RCC 7860 (cell line): ENCODE data around the gene GLB1L2.
"Not testable (repeated sequence)": the region's sequence is repeated elsewhere in the genome, so short reads cannot be mapped to it uniquely, and the experiment has no call there.

Experiments used
- DNase-seq: peaks from one replicate; pipeline ENCODE4 v3.0.0-alpha.2; 2015; ENCODE audit warnings: low spot score
- FAIRE-seq: peaks from 2 replicates; lab custom pipeline; 2012; peaks lifted over from hg19 to GRCh38; lab: Jason Lieb, UNC

Gene GLB1L2, protein sequence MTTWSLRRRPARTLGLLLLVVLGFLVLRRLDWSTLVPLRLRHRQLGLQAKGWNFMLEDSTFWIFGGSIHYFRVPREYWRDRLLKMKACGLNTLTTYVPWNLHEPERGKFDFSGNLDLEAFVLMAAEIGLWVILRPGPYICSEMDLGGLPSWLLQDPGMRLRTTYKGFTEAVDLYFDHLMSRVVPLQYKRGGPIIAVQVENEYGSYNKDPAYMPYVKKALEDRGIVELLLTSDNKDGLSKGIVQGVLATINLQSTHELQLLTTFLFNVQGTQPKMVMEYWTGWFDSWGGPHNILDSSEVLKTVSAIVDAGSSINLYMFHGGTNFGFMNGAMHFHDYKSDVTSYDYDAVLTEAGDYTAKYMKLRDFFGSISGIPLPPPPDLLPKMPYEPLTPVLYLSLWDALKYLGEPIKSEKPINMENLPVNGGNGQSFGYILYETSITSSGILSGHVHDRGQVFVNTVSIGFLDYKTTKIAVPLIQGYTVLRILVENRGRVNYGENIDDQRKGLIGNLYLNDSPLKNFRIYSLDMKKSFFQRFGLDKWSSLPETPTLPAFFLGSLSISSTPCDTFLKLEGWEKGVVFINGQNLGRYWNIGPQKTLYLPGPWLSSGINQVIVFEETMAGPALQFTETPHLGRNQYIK

DNA sequence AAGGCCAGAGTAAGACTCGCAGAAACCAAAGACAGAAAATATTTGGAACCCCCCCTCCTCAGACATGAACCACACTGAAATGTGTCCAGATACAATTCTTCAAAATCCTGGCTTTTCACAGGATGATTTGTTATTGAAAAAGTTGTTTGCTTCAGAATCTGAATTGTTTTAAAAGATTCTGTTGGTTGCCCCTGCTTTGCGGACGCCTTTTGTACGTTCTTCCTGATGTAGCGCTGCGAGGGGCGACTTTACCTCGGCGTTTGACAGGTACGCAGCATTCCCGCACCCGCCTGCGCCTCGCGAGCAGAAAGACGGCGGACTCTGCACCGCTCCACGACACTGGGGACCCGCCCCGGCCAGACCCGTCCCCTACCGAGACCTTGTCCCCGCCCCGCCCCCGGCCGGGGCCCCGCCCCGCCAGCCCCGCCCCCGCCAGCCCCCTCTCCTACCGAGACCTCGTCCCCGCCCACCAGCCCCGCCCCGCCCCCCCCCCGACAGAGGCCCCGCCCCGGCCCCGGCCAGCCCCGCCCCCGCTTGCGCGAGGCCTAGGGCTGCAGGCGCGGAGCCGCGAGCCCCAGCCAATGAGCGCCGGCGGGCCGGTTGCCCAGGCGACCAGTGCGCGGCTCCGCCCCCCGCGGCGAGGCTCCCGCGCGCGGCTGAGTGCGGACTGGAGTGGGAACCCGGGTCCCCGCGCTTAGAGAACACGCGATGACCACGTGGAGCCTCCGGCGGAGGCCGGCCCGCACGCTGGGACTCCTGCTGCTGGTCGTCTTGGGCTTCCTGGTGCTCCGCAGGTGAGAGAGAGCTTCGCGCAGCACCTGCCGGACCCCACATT is at the start of gene GLB1L2:
Gene GLB1L2 (plus strand): TSS at position 635 of the 835 bp plus-strand sequence. CDS start 74 bp downstream, at position 709.
- FAIRE-seq (no peak), DNase-seq (no peak)

DNA sequence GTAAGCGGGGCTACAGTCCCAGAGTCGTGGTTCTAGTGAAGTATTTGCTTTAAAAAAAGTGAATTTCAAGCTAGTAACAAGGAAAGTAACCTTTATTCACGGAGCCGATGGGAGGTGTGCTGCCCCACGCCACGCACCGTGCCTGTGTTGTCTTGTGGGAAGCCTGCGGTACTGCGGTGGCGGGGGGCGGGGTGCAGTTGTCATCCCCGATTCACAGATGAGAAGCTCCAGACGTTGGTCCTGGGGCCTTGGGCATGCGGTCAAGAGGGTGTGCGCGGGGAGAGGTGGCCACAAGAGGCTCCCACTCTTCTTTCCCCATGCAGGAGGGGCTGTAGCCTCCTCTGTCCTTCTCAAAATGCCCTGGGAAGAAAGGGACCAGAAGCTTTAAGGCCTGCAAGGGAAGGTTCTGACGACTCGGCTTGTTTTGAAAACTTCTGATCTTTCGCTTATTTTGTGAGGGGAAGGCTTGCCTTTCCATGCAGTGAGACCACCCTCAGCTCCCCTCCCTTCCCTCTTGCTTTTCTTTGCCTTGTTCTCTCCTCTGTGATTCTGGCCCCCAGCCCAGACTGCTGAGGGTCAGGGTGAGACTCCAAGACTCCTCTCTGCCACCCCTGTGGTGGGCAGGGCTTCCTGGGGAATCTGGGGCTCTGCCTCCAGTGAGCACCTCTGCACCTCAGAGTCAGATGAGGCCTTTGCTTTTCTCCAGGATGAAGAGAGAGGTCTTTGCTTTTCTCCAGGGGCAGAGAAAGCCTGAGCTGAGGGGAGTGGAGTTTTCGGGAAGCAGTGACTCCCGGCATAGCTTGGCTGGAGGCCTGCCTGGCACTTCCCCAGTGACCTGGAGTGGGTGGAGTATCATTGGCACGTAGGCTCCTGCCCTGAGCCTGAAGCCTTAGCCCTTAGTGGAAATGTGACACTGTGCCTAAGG is 49.4 kb upstream of the GLB1L2 start:
- FAIRE-seq = no peak
- no peak for DNase-seq

DNA sequence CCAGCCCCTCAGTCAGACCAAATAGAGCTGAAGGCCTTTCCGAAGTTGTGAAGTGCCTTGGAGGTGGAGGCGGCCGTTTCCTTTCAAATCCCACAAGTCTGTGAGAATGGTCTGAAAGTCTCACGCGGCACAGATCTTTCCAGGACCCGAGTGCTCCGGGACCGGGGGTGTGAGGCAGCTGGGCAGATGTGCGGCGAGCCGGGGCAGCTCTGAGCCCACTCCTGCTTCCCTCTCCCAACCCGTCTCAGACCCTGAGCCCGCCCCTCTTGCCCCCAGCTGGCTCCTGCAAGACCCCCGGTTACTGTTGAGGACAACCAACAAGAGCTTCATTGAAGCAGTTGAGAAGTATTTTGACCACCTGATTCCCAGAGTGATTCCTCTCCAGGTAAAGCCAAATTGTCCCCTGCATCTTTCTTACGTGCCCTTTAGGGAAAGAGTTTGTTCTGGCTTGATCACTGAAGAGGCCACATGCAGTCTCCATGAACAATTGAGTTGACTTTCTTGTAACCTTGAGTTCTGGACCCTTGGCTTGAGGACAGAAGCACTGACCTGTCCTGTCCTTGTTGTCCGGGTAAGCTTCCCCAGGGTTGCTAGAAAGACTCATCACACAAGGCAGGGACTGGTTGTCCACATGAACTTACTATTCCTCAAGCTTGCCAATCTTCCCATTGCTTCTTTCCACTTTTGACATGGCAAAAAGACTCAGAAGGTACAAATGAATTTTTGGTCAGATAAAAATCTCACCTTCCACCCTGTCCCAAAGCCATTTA is 48.1 kb upstream of the GLB1L2 start:
- FAIRE-seq (no peak), DNase-seq (no peak)

DNA sequence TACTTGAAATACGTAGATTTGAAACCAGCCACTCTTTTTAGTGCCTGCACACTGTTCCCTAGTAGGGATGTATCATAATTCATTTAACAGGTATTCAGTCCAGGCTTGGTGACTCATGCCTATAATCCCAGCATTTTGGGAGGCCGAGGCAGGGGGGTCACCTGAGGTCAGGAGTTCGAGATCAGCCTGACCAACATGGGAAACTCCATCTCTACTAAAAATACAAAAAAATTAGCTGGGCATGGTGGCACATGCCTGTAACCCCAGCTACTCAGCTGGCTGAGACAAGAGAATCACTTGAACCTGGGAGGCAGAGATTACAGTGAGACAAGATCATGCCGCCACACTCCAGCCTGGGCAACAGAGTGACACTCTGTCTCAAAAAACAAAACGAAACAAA is 47.4 kb upstream of the GLB1L2 start:
- DNase-seq, FAIRE-seq: not testable (repeated sequence)

DNA sequence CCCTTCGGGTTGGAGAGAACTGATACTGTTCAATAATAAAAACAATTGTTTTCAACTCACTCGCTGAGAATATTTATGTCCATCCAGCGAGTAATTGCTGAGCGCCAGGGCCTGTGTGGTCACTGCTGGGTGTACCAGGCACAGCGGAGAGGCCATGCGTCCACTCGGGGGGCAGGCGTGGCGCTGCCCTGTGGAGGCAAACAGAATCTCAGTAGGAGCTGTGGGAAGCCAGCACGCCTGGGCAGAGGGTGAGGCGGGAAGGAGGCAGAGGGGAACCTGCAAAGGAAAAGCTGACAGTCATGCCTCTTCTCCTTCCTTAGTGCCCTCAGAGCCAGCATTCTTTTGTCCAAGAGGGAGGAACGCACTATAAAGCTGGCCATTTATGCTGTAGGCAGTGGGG is 44.2 kb upstream of the GLB1L2 start:
- no peak for FAIRE-seq
- no peak for DNase-seq

DNA sequence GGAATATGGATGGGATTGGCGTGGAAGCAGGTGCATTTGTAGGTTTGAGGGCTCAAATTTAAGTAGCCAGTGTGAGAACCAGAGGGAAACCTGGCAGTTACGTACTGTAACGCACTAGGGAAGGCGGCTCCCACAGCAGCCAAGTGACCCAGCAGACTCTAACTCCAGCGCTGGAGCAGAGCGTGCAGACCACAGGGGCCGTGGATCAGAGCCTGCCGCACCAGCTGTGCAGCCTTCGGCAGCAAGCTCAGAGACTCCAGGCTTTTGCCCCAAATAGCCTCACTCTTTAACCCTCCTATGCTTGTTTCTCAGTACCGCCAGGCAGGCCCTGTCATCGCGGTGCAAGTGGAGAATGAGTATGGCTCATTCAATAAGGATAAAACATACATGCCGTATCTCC is 43.3 kb upstream of the GLB1L2 start:
- FAIRE-seq (no peak), DNase-seq (no peak)

DNA sequence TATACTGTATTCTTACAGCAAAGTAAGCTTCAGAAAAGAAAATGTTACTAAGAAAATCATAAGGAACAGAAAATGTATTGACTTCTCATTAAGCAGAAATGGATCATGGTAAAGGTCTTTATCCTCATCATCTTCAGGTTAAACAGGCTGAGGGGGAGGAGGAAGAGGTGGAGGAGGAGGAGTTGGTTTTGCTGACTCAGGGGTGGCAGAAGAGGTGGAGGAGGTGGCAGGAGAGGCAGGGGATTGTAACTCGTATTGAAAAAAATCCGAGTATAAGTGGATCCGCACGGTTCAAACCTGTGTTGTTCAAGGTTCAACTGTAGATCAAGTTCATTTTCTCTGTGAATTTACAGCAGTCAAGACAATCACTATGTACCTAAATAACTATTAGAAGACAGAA is 42.6 kb upstream of the GLB1L2 start:
- DNase-seq (no peak), FAIRE-seq (no peak)

DNA sequence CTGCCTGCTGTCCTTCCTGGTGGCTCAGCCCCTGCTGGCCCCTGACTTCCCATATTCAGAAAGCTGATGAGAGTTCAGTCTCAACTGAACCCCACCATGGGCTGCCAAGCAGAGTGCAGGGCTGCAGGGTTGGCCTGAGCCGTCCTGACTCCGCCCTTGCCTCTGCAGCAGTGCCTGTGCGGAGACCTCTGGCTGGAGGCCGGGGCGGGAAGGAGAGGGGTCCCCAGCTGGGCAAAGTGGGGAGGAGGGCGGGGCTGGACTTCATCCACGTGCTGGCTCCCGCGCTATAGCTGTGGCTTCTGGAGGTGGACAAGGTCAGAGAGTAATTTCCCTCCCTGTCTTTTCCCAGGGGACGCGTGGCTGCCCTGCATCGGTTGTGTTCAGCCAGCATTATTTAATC is 42.0 kb upstream of the GLB1L2 start:
- DNase-seq (no peak), FAIRE-seq (no peak)

DNA sequence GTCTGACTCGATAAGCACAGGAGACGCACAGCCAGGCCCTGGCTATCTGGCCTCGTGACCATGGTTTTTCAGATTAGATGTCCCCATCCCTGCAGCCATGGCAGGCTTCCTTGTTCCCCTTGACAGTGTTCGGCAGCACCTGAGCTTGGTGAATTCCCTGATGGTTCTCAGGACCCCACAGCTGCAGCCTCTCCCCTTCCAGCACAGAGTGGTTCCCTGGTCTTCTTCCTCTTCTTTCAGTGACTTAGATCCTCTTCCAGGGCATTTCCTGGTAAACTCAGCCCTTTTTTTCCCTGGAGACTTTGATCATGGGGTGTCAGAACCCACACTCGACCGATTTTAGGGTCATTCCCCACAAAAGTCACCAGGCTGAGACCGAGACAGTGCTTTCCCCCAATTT is 41.1 kb upstream of the GLB1L2 start:
- FAIRE-seq = no peak
- no peak for DNase-seq

DNA sequence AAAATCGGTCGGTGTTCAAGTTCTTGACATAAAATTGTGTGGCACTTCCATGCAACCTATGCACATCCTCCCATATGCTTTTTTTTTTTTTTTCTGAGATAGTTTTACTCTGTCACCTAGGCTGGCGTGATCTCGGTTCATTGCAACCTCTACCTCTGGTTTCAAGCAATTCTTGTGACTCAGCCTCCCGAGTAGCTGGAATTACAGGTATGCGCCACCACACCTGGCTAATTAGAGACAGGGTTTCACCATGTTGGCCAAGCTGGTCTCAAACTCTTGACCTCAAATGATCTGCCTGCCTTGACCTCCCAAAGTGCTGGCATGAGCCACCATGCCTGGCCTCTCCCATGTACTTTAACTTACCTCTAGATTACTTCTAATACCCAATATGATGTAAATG is 40.6 kb upstream of the GLB1L2 start:
- FAIRE-seq (no peak), DNase-seq (no peak)

DNA sequence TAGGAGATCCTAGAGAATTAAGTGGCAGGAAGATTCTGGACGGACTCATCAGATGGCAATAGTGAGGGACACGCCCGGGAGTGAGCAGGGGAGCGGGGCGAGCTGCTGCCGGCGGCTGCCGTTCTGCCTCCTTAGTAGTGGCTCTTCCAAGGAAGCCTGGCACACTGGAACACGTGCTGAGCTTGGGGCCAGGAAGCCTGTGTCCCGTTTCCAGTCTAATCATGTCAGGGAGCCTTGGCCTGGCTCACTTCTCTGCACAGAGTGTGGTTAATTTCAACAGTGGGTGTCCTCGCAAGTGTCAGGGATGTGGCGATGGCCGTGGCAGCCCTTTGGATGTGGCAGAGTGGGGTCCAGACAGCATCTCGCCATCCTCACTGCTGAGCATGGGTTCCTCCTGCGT is 39.1 kb upstream of the GLB1L2 start:
- FAIRE-seq = no peak

DNA sequence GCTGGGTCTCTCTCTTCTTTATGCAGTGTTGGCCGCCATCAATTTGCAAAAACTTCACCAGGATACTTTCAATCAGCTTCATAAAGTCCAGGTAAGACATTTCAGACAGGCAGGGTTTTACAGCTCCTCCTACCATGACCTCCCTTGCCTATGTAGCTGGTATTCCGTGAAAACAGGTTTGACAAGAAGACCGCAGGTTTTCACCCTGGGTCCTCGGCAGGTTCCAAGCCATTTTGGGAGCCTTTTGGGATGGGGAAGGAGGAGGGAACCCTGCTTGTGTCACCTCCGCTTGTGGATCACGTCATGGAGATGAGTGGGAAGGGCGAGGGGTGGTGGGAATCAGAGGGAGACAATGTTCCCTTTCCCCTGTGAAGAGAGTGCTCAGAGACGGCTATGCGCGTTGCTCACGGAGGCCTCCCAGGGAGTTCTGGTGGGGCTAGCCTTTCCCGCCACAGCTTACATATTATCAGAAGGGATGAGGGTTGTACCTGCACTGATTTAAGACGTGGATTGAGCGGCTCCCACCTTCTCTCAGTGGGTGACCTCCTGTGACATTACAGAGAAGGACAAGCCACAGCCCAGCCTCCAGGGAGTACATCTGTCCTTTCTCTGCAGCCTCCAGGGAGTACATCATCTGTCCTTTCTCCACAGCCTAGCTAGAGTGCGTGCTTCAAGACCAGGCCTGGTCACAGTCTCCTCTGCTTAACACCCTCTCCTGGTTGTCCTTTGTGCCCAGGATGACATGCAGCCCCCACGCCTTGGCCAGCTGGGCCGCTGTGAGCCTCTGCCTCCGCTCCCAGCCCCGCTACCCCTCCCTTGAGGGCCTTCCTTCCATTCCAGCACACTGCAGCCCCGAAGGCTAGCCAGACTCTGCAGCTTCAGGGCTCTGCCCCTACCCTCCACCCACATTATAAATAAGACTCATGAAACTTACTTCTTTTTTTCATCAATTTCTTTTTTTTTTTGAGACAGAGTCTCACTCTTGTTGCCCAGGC is 38.4 kb upstream of the GLB1L2 start:
- no peak for FAIRE-seq
- DNase-seq = no peak

More for the DNA sequence above, 39.1 kb upstream of the GLB1L2 start:
- DNase-seq = no peak

DNA sequence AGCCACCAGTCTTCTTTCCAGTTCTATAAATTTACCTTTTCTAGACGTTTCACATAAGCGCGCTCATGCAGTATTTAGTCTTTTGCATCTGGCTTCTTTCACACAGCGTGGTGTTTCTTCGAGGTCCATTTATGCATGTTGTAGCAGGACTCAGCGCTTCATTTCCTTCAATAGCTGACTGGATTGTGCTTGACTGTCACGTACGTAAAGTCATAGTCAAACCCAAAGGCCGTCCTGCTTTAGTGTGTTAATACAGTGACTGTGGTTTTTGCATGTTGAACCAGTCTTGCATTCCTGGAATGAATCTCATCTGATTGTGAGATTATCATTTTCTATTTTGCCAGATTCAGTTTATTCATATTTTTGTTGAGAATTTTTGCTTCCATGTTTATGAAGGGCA is 37.1 kb upstream of the GLB1L2 start:
- FAIRE-seq = no peak

DNA sequence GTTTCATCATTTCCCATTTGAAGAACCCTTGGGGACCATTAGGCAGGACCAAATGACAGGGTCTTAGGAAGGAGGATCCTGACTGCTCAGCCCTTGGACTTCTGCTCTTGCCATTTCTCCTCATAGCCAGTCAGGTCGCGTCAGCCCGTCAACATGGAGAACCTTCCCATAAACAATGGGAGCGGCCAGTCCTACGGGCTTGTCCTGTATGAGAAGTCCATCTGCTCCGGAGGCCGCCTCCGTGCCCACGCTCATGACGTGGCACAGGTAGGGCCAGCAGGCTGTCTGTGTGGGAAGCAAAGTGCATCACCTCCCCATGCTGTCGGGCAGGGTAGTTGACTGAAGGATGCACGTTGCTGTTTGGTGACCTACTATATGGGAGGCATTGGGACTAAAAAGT is 19.6 kb upstream of the GLB1L2 start:
- no peak for DNase-seq
- FAIRE-seq = no peak

More for the DNA sequence above, 37.1 kb upstream of the GLB1L2 start:
- no peak for DNase-seq

DNA sequence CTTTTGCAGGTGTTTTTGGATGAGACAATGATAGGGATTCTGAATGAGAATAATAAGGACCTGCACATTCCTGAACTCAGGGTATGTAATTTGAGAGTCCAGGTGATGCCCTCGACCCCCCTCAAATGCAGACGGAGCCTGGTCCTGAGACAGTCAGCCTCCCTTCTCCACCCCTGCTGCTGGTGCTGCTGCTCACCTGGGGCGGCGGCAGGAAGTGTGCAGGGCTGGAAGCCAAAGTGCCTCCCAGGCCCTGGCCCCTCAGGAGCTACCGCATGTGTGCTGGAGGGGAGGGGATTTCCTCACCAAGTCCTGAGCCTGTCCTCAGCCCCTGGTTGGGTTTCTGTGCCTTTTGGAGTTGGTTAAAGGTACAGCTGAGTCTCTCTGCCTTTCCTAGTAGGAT is 19.0 kb upstream of the GLB1L2 start:
- FAIRE-seq (no peak), DNase-seq (no peak)

DNA sequence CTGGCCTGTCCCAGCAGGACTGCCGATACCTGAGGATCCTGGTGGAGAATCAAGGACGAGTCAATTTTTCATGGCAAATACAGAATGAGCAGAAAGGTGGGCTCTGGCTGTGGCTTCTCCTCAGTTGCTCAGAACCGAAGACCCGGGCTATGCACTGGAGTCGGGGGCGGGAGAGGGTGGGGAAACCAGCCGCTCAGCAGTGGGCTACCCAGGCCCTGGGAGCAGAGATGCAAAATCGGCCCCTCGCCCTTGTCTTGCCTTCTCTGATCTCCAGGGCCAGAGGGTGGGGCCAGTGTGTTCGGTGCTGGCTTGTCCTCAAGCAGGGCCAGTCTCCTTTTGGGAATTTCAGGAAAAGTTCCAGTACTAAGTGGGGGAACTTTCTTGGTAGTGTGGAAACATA is 18.4 kb upstream of the GLB1L2 start:
- DNase-seq = no peak

DNA sequence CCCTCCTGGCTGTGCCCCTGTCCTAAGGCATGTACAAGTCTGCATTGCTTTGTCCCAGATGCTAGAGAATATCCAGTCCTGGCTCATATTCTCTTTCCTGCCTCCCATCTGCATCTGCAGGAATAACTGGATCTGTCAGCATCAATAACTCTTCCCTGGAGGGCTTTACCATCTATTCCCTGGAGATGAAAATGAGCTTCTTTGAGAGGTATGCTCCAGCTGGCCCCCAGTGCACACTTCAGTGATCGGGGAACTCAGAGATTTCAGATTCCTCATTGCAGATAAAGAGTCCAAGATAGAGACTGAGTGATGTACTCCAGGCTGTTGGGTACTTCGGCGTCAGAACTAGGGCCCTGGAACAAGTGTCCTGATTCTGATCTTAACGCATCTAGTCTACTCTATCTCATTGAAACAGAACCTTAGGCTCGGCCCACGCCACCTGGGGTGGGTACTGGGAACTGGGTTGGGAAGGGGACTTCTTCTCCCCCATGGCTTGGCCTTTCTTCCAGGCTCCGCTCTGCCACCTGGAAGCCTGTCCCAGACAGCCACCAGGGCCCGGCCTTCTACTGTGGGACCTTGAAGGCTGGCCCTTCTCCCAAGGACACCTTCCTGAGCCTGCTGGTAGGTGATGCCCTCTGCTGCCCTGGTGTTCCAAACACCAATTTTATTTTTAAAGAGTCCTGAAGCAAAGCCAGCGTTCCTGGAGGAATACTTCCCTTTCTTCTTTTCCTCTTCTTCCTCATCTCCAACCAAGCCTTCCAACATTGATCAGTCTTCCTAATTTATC is 17.8 kb upstream of the GLB1L2 start:
- no peak for FAIRE-seq
- DNase-seq = no peak

More for the DNA sequence above, 18.4 kb upstream of the GLB1L2 start:
- FAIRE-seq = no peak

DNA sequence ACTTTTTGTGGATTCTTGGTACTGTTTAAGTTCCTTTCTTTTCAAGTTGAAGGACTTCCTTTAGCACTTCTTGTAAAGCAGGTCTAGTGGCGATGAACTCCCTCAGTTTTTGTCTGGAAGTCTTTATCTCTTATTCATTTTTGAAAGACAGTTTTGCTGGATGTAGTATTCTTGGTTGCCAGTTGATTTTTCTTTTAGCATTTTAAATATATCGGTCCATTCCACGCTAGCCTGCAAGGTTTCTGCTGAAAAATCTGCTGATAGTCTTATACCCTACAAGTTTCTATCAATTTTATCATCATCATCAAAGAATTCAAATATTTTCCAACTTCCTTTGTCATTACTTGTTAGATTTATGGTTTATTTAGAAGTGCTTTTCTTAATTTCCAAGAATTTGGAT is 14.7 kb upstream of the GLB1L2 start:
- DNase-seq (no peak), FAIRE-seq (no peak)
